Posterior vena cava (tissue), 2 donors: ENCODE measurements around the gene SNRPD2. TPM values are rescaled to one million over a fixed set of nuclear protein-coding genes. Genes with fewer than 3 reads are reported as not detected.
"Not testable (repeated sequence)": the region's sequence is repeated elsewhere in the genome, so short reads cannot be mapped to it uniquely, and the experiment has no call there.

Source experiments
- DNase-seq: peaks from one replicate; pipeline ENCODE4 v3.0.0-alpha.2; 2020; ENCODE audit warnings: low spot score
- intact Hi-C, 2 donors: fragments of 100-400 bp; cut with DNase I; formaldehyde crosslinking; loops; one replicate each; pipeline versions ENCODE4 v1.14.1 to v1.14.2; 2022 to 2023
- total RNA-seq, 2 donors: library from RNA; stranded (reverse); fragmentation: NEBNext Ultra II Directional; extraction: Animal tissue kit (Norgen Biotek cat#: 25700); gene quantifications; one replicate each; pipeline ENCODE4 v1.2.1, GENCODE V29; 2021
- donor health status: DM: yes; HTN: yes; CAD: no.
- donor health status: DM: yes; HTN: yes; CAD: no.

SNRPD2 gene
- total RNA-seq, 2 donors from 2014 or later, result 244 to 250 TPM

DNA sequence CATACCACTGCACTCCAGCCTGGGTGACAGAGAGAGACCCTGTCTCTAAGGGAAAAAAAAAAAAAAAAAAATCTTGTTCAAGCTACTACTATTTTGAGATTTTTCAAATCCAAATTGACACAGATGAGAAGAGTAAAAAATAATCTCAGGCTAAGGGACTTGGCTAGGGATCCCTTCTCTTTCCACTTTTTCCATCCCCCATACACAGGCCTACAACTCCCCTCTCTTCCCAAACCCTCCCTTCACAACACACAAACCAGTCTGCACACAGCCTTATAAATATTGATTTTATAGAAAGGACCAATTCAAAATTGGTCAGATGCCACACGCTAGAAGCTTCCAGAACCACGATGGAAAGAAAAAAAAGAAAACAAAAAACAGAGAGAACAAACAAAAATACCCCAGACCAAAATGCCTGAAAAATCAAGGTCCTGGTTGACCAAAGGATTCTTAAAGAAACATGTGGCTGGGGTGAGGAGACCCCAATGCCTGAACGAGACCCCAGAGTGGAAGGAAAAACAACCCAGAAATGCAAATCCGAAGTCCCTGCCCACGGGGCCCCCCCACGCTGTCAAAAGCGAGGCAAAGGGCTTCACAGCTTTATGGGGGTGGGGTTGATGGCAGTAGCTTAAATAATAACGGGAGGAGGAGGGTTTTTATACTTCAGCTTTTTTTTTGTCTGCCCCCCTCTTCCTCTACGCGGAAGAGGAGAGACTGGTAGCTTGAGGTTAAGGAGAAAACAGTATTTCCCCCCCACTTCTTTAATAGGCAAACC, 18.8 kb upstream of the SNRPD2 start:
- intact Hi-C loops, result loop anchor here in 1 of 2 donors (10.0 kb wide), 1 partner anchor 84 kb away; the partner anchor contains the start of gene DMWD
- DNase-seq, result no peak

DNA sequence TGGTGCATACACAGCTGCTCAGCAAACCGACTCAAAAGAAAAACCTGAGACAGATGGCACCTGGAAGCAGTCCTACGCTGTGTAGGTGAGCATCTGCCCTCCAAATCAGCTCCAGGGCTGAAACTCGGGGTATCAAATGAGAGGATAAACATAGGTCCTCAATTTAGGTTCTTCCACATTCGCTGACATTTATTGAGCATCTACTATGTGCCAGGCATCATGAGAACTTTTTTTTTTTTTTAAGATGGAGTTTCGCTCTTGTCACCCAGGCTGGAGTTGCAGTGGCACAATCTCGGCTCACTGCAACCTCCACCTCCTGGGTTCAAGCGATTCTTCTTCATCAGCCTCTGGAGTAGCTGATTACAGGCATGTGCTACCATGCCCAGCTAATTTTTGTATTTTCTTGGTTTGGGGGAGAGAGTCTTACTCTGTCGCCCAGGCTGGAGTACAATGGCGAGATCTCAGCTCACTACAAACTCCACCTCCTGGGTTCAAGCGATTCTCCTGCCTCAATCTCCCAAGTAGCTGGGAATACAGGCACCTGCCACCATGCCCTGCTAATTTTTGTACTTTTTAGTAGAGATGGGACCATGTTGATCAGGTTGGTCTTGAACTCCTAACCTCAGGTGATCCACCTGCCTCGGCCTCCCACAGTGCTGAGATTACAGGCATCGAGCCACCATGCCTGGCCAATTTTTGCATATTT, 14.1 kb upstream of the SNRPD2 start:
- intact Hi-C loops, result no loop called here
- DNase-seq, result no peak

DNA sequence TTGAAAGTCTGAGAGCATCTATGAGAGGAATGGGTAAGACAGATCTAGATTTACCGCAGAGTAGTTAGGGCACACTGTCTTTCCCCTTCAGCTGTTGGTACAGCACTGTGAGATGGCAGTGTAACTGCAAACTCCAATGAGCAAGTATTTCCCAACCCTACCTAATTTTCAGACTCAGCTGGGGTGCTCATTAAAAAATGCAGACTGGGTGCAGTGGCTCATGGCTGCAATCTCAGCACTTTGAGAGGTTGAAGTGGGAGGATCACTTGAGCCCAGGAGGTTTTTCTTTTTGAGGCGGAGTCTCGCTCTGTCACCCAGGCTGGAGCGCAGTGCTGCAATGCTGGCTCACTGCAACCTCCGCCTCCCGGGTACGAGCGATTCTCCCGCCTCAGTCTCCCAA, 13.4 kb upstream of the SNRPD2 start:
- DNase-seq, result no peak
- intact Hi-C loops, result no loop called here

DNA sequence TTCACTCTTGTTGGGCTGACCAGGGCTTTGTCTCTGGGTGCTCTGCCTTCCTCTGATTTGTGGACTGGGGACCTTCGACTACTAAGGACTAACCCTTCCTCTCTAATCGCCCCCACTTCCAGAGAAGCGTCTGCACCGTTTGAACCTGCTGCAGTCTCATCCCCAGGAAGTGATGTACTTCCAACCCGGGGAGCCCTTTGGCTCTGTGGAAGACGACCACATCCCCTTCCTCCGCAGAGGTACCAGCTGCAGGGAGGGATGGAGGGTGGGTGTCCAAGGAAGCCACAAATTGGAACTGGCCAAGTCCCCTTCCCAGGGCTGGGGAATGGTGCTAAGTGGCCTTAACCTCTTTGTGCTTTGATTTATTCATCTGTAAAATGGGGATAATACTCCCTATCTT, 9.9 kb upstream of the SNRPD2 start:
- intact Hi-C loops, result no loop called here
- no peak for DNase-seq

DNA sequence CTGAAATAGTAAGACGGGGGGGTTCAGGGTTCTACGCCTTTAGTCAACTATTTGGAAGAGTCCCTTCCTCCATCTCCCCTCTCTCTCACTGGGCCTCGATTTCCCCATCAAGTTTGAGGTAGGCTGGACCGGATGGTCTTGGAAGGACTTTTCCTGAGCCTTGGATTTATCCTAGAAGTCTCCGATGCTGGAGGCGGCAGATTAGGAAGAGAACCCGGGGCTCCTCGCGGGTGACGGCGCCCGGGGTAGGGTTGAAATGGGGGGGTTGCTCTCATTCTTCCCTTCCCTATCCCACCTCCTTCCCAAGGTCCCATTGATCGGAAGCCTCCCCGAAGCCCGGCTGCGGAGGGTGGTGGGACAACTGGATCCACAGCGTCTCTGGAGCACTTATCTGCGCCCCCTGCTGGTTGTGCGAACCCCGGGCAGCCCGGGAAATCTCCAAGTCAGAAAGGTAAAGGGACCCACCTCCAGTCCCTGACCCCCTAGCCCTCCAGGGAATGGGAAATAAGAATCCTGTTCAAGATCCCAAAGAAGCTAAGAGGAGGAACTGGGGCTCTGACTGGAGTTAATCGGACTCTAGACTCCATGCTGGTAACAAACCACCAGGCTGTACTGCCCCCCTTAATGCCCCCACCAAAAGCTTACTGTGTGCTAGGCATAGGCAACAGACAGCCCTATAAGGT, 1.5 kb upstream of the SNRPD2 start:
- DNase-seq, result peak; percentile 95
- intact Hi-C loops, result no loop called here

- intact Hi-C loops, result no loop called here
- peak; percentile 99 for DNase-seq
Measured at GRCh38 chr19:45692187-45693105, 693 bp upstream of the SNRPD2 start, which contains the start of gene QPCTL. Gene QPCTL (plus strand): TSS chr19:45692666. CDS start chr19:45692704, 38 bp downstream.

GRCh38 chr19:45687599-45687998, 4.2 kb downstream of the SNRPD2 start:
- intact Hi-C loops, result no loop called here
- DNase-seq, result no peak

DNA sequence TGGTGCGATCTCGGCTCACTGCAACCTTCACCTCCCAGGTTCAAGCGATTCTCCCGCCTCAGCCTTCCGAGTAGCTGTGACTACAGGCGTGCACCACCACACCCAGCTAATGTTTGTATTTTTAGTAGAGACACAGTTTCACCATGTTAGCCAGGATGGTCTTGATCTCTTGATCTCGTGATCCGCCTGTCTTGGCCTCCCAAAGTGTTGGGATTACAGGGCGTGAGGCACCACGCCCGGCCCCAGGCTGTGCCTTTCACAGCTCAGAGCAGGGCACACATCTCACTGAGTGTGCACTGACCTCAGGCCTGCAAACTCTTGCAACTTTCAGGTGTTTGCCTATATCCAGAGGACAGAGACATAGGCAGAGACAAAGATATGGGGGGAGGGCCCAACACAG, 6.7 kb downstream of the SNRPD2 start:
- DNase-seq, intact Hi-C loops: not testable (repeated sequence)

DNA sequence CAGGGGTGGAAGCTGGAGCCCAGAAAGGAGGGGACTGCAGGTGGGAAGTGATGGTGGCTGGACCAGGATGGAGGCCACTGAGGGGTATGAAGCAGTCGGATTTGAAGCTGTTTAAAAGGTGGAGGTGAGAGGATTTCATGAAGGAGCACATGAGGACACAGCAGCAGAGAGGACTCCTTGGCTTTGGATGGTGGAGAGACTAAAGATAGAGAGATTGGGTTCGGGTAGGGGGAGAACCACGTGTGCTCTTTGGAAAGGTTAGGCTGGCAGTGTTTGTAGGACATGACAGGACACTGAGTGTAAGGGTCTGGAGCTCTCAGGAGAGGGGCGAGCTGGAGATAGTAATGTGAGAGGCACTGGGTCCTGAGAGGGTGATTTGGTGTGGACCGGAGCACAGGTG, 8.8 kb downstream of the SNRPD2 start:
- no peak for DNase-seq
- intact Hi-C loops, result no loop called here

GRCh38 chr19:45682117-45682516, 9.6 kb downstream of the SNRPD2 start:
- intact Hi-C loops, result no loop called here

DNA sequence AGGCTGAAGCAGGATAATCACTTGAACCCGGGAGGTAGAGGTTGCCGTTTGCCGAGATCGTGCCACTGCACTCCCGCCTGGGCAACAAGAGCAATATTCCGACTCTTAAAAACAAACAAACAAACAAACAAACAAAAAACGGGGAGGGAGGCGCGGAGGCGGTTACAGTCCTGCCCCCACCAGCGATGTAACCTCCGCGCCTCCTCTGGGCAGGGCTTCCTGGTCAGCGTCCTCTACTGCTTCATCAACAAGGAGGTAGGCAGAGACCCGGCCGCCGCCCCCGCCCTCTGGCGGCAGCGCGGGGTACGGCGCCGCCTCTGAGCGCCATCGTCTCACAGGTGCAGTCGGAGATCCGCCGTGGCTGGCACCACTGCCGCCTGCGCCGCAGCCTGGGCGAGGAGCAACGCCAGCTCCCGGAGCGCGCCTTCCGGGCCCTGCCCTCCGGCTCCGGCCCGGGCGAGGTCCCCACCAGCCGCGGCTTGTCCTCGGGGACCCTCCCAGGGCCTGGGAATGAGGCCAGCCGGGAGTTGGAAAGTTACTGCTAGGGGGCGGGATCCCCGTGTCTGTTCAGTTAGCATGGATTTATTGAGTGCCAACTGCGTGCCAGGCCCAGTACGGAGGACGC, 10.2 kb downstream of the SNRPD2 start:
- DNase-seq, result peak; percentile 93
- intact Hi-C loops, result no loop called here

More at GRCh38 chr19:45682117-45682516, 9.6 kb downstream of the SNRPD2 start:
- no peak for DNase-seq

- DNase-seq, result peak; percentile 82
- intact Hi-C loops, result no loop called here
Measured at GRCh38 chr19:45677351-45678230, 14.2 kb downstream of the SNRPD2 start.

DNA sequence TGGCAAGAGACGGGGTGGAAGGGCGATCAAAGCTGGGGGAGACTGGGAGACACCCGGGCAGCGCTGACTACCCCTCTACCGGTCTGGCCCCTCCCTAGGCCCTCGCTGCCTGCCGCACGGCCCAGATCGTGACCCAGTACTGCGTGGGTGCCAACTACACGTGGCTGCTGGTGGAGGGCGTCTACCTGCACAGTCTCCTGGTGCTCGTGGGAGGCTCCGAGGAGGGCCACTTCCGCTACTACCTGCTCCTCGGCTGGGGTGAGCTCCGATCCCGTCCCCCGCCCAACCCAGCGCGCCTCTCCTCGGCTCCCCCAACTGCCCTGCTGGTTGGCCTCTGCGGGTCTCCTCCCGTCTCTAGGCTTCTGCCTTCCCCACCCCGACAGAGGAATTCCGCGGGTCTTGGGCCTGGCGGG, 14.9 kb downstream of the SNRPD2 start:
- intact Hi-C loops, result no loop called here
- DNase-seq, result no peak

DNA sequence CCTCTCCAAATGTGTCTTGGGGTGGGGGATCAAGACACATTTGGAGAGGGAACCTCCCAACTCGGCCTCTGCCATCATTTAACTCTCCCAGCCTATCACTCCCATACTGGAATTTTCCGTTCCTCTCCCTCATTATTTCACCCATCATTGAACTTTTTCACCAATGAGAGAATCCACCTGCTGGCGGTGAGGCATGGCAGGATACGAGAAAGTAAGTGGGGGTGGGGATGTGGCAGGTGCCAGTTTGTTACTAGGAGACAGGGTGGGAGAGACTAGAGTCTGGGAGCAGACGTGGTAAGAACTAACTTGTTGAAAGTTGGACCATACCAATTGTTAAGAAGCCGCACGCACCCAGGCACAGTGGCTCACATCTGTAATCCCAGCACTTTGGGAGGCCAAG, 16.8 kb downstream of the SNRPD2 start:
- DNase-seq, result no peak
- intact Hi-C loops, result no loop called here

GRCh38 chr19:45670670-45671453, 20.9 kb downstream of the SNRPD2 start:
- intact Hi-C loops, result no loop called here
- DNase-seq, result peak; percentile 87

DNA sequence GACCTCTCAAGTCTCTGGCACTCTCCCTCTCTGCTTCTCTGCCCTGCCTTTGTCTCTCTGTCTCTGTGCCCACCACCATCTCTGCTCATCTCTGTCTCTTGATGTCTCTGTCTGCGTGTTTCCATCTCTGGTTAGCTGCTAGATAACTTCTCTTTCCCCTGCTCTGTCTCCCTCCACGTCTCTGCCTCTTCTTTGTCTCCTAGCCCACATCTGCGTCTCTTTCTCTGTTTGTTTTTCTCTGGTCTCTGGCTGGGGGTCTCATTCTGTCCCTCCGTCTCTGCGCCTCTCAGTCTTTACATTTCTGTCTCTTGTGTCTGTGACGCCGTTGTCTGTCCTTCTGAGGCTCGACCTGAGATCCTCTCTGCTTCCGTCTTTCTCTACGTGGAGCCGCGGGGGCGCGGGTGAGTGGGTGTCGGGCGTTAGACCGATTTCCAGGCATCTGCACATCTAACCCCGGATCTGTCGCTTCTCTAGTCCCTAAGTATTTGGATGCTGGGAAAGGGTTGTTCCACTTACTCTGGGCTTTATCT, 23.3 kb downstream of the SNRPD2 start:
- intact Hi-C loops, result no loop called here
- no peak for DNase-seq
